ENCODE measurements around the gene CACNA1C. TPM values are rescaled to one million over a fixed set of nuclear protein-coding genes. Genes with fewer than 3 reads are reported as not detected.

CACNA1C gene
- total and polyA plus RNA-seq, 10 of the 15 experiments (the other 5 are each of a cell fraction or from before 2014, with no cell fraction given), result under 0.01 to 0.15 (median 0.09) TPM; not detected in 5

- WGBS (ENCODE audit: insufficient coverage, insufficient replicate concordance, low lambda C conversion rate, missing lambda C conversion rate), result 57% methylated on average over 32 of the region's 32 CpGs
Measured at GRCh38 chr12:2651068-2651965, 598.5 kb downstream of the CACNA1C start.

More at GRCh38 chr12:2651068-2651965, 598.5 kb downstream of the CACNA1C start:
- ChIA-PET SMC1A (ENCODE audit: uncharacterized antibody, unreplicated experiment) (no interaction called here), RAD21 (ENCODE audit: unreplicated experiment) (no interaction called here), CTCF (no interaction called here), POLR2A (no interaction called here)
- Histone ChIP-seq H3K27me3 (replicated peaks in 1 of 2; ENCODE audit: control insufficient read depth in 2 of 2, insufficient read depth in 2 of 2, low read length in 1 of 2) (peaks cover 10 to 13% of the 10 kb centered on the region in 2 experiments; a peak in 3 of 4 replicates), H3K27ac (ENCODE audit: control insufficient read depth, insufficient read depth) (no peak overlapping the region), H3K9ac (ENCODE audit: control insufficient read depth, insufficient read depth, low read length) (no peak overlapping the region), H3K36me3 (ENCODE audit: control insufficient read depth in 2 of 2, insufficient read depth in 2 of 2, low read length in 1 of 2) (no peaks in the 10 kb centered on the region), H3K4me3 (no peak overlapping the region), H3K79me2 (ENCODE audit: control insufficient read depth, insufficient read depth, low read length) (no peaks in the 10 kb centered on the region), H3K4me2 (ENCODE audit: control insufficient read depth, insufficient read depth) (no peak overlapping the region), H2AFZ (ENCODE audit: control insufficient read depth, low read depth, low read length) (no peak overlapping the region), H3K4me1 (ENCODE audit: control insufficient read depth, insufficient read depth, low read length) (no peaks in the 10 kb centered on the region), H4K20me1 (ENCODE audit: control insufficient read depth, insufficient read depth) (no peaks in the 10 kb centered on the region), H3K9me3 (replicated peaks; ENCODE audit: control insufficient read depth, insufficient read depth, low read length) (no peaks in the 10 kb centered on the region)
- ATAC-seq, result no peak
- intact Hi-C loops (cut with micrococcal nuclease; ENCODE audit: unreplicated experiment), result no loop called here
- no peak for FAIRE-seq
- in situ Hi-C loops (cut with MboI), result no loop called here
- no peak for TF ChIP-seq BCL11A (IDR thresholded peaks at IDR 0.05; ENCODE audit: low read depth, low read length)
- no peak for TF ChIP-seq TCF7 (IDR thresholded peaks at IDR 0.05; ENCODE audit: borderline replicate concordance)
- no peak for TF ChIP-seq ESRRA (IDR thresholded peaks at IDR 0.05; ENCODE audit: low read length)
- TF ChIP-seq NFYA (IDR thresholded peaks at IDR 0.05; ENCODE audit: borderline replicate concordance, low read depth, low read length), result no peak
- TF ChIP-seq ZNF207 (IDR thresholded peaks at IDR 0.05; ENCODE audit: borderline replicate concordance), result no peak
- TF ChIP-seq GATAD2B (conservative IDR thresholded peaks at IDR 0.05; ENCODE audit: low read depth), result no peak
- TF ChIP-seq RAD21 (IDR thresholded peaks at IDR 0.05; ENCODE audit: insufficient read depth, low read depth, low read length), result no peak
- TF ChIP-seq NR2F1 (conservative IDR thresholded peaks at IDR 0.05), result no peak
- TF ChIP-seq SIX5 (IDR thresholded peaks at IDR 0.05; ENCODE audit: low read depth, low read length, severe bottlenecking), result no peak
- TF ChIP-seq CEBPZ (IDR thresholded peaks at IDR 0.05; ENCODE audit: low read depth, low read length), result no peak
- no peak for DNase-seq (ENCODE audit: low read depth, low spot score)
- BruUV-seq (replicated peaks), result no TSS peak

All from GM12878 (cell line).